ENCODE measurements around the gene IRF6. TPM values are rescaled to one million over a fixed set of nuclear protein-coding genes. Genes with fewer than 3 reads are reported as not detected.
A peak's percentile ranks its signal among the peaks of the same experiment; 100 is the strongest.

IRF6 gene
- total RNA-seq, 6 experiments from 2014 or later: 24.9 to 33.9 (median 28.9) TPM

- TF ChIP-seq CTCF (IDR thresholded peaks at IDR 0.05) (no peak), POLR2A (IDR thresholded peaks at IDR 0.05) (no peak)
- Histone ChIP-seq H3K27ac (no peak overlapping the region), H3K9me3 (no peaks in the 10 kb centered on the region), H3K4me1 (peaks cover 0 to 16% (median 3%) of the 10 kb centered on the region in 4 donors), H3K36me3 (no peaks in the 10 kb centered on the region), H3K4me3 (no peak overlapping the region), H3K27me3 (no peaks in the 10 kb centered on the region)
- DNase-seq: no peak
- ATAC-seq: peak in 1 of 4 donors; percentile 27
- intact Hi-C loops (cut with DNase I): no loop called here
- WGBS (ENCODE audit: insufficient coverage, low coverage, low lambda C conversion rate, missing lambda C conversion rate): 43% methylated on average over 4 of the region's 4 CpGs
Observed at GRCh38 chr1:209780268-209780667, 25.7 kb downstream of the IRF6 start.

GRCh38 chr1:209778102-209778501, 27.8 kb downstream of the IRF6 start:
- Histone ChIP-seq H3K4me3 (no peak overlapping the region), H3K36me3 (no peaks in the 10 kb centered on the region), H3K4me1 (peaks cover 0 to 8% (median 3%) of the 10 kb centered on the region in 4 donors), H3K27ac (no peak overlapping the region), H3K27me3 (no peaks in the 10 kb centered on the region), H3K9me3 (no peaks in the 10 kb centered on the region)
- intact Hi-C loops (cut with DNase I): no loop called here
- no CpG with 5 or more reads among the region's 1 CpG for WGBS (ENCODE audit: insufficient coverage, low coverage, low lambda C conversion rate, missing lambda C conversion rate)
- DNase-seq (no peak), ATAC-seq (no peak)
- TF ChIP-seq POLR2A (IDR thresholded peaks at IDR 0.05) (no peak), CTCF (IDR thresholded peaks at IDR 0.05) (no peak)

GRCh38 chr1:209777587-209777986, 28.4 kb downstream of the IRF6 start:
- 100% methylated on average over 2 of the region's 2 CpGs for WGBS (ENCODE audit: insufficient coverage, low coverage, low lambda C conversion rate, missing lambda C conversion rate)
- TF ChIP-seq POLR2A (IDR thresholded peaks at IDR 0.05): no peak
- no peak for TF ChIP-seq CTCF (IDR thresholded peaks at IDR 0.05)
- intact Hi-C loops (cut with DNase I): no loop called here
- no peaks in the 10 kb centered on the region for H3K9me3 ChIP-seq
- no peak for ATAC-seq
- no peak overlapping the region for H3K4me3 ChIP-seq
- H3K4me1 ChIP-seq: peaks cover 0 to 8% (median 3%) of the 10 kb centered on the region in 4 donors
- H3K27me3 ChIP-seq: no peaks in the 10 kb centered on the region
- no peaks in the 10 kb centered on the region for H3K36me3 ChIP-seq
- DNase-seq: no peak
- H3K27ac ChIP-seq: no peak overlapping the region

GRCh38 chr1:209775678-209776077, 30.3 kb downstream of the IRF6 start:
- Histone ChIP-seq H3K4me1 (peaks cover 0 to 6% (median 2%) of the 10 kb centered on the region in 4 donors), H3K9me3 (no peaks in the 10 kb centered on the region), H3K36me3 (no peaks in the 10 kb centered on the region), H3K27me3 (no peaks in the 10 kb centered on the region), H3K4me3 (no peak overlapping the region), H3K27ac (no peak overlapping the region)
- DNase-seq: no peak
- 67% methylated on average over 1 of the region's 2 CpGs for WGBS (ENCODE audit: insufficient coverage, low coverage, low lambda C conversion rate, missing lambda C conversion rate)
- intact Hi-C loops (cut with DNase I): no loop called here
- peak in 1 of 4 donors; percentile 6 for ATAC-seq
- TF ChIP-seq CTCF (IDR thresholded peaks at IDR 0.05) (no peak), POLR2A (IDR thresholded peaks at IDR 0.05) (no peak)

- H3K27me3 ChIP-seq: no peaks in the 10 kb centered on the region
- no peaks in the 10 kb centered on the region for H3K36me3 ChIP-seq
- H3K4me3 ChIP-seq: no peak overlapping the region
- DNase-seq (no peak), ATAC-seq (no peak)
- WGBS (ENCODE audit: insufficient coverage, low coverage, low lambda C conversion rate, missing lambda C conversion rate): 85% methylated on average over 1 of the region's 1 CpG
- no peaks in the 10 kb centered on the region for H3K4me1 ChIP-seq
- no peak for TF ChIP-seq CTCF (IDR thresholded peaks at IDR 0.05)
- TF ChIP-seq POLR2A (IDR thresholded peaks at IDR 0.05): no peak
- no peaks in the 10 kb centered on the region for H3K9me3 ChIP-seq
- no peak overlapping the region for H3K27ac ChIP-seq
- intact Hi-C loops (cut with DNase I): no loop called here
Observed at GRCh38 chr1:209774592-209774991, 31.4 kb downstream of the IRF6 start.

Measured in right lobe of liver (tissue), 6 donors.